Adipose tissue (tissue), 3 donors: ENCODE measurements around the gene DHRSX. TPM values are rescaled to one million over a fixed set of nuclear protein-coding genes. Genes with fewer than 3 reads are reported as not detected.

ENCODE experiments used
- H3K27ac ChIP-seq: one replicate; pipeline ENCODE4 v1.5.1; 2013; ENCODE audit warnings: low read depth, low read length
- WGBS, 3 donors: extraction: QIAGEN DNeasy Blood & Tissue Kit; methylation state at CpG; one replicate each; pipeline ENCODE4 v1.1.7; 2013; 5-methylcytosine and 5-hydroxymethylcytosine counted together
- polyA plus RNA-seq, 3 donors: library from polyadenylated mRNA; stranded (reverse); fragments of 200-250 nt; gene quantifications; one replicate each; pipeline ENCODE4 v1.2.3, GENCODE V29; 2013
- donor health status: healthy with polysubstance abuse.
- donor health status: Bipolar disorder and iron deficiency.
- donor health status: healthy.

Gene DHRSX
- polyA plus RNA-seq, 3 donors, result 9.0 to 22.4 (median 16.5) TPM

DNA sequence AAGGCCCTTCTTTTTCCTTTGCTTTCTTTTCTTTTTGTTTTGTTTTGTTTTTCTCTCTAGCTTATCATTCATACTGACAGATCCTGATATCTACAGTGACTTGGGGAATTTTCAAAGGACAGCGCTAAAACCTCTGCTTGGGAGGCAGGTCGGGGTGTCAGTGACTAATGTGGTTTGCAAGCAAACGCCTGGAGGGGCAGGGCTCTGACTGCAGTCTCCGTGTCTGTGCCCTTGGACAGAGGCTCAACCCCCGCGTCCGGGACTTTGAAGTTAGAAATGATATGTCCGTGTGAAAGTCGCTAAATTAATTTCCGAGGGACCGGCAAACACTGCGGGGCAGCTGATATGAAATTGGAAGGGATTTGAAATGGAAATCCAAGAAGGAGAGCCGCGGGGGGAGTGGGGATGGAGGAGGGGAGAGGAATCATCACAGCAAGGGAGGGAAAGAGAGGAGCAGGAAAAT is 312.4 kb downstream of the DHRSX start:
- 28 to 46% (median 35%) methylated on average over 14 of the region's 14 CpGs for WGBS, 3 donors
- H3K27ac ChIP-seq, result no peak overlapping the region

DNA sequence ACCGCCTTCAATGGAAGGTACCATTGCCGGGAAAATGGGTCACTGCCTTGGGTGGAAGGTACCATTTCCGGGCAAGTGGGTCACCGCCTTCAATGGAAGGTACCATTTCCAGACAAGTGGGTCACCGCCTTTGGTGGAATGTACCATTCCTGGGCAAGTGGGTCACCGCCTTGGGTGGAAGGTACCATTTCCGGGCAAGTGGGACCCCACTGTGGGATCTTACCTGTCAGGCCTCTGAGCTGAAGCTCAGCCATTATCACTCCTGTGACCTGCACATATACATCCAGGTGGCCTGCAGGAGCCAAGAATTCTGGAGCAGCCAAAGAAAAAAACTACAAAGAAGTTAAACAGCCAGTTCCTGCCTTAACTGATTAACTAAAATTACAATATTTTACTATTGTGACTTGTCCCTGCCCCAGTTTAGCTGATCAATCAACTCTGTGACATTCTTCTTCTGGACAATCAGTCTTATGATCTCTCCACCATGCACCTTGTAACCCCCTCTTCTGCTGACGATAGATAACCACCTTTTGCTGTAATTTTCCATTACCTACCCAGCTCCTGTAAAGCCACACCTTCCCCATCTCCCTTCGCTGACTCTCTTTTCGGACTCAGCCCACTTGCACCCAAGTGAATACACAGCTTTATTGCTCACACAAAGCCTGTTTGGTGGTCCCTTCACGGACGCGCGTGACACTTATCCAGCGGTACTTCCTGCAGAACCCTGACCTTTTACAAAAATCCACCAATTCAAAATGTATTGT is 313.2 kb downstream of the DHRSX start:
- WGBS, 3 donors, result 87 to 91% (median 88%) methylated on average over 15 of the region's 15 CpGs
- H3K27ac ChIP-seq, result no peak overlapping the region

DNA sequence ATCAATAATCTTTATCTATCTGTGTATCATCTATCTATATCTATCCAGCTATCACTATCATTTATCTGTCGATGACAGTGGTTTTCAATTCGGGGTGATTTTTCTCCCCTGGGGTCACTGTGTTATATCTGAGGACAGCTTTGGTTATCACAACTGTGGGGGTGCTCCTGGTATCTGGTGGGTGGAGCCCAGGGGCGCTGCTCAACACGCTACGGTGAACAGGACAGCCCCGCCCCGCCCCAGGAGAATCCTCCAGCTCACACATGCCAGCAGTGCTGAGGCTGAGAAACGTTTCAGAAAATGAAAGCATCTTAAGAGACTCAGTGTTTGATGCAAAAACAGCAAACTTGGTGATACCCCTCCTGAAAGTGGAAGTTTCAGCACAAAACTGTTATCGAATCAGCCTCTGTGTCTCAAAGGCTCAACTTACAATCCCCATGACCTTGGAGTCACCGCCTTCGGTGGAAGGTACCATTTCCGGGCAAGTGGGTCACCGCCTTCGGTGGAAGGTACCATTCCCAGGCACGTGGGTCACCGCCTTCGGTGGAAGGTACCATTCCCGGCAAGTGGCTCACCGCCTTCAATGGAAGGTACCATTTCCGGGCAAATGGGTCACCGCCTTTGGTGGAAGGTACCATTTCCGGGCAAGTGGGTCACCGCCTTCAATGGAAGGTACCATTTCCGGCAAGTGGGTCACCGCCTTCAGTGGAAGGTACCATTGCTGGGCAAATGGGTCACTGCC is 315.3 kb downstream of the DHRSX start:
- WGBS, 3 donors, result 96 to 97% (median 96%) methylated on average over 25 of the region's 25 CpGs
- H3K27ac ChIP-seq, result no peak overlapping the region

DNA sequence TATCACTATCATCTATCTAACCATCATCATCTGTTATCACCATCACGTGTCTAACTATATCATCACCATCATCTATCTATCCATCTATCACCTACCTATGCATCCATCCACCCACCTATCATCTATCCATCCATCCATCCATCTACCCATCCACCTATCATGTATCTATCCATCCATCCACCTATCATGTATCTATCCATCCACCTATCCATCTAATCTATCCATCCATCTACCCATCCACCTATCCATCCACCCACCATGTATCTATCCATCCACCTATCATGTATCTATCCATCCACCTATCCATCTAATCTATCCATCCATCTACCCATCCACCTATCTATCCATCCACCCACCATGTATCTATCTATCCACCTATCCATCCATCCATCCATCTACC is 316.7 kb downstream of the DHRSX start:
- H3K27ac ChIP-seq, result no peak overlapping the region
- 88 to 98% (median 96%) methylated on average over 1 of the region's 1 CpG for WGBS, 3 donors

DNA sequence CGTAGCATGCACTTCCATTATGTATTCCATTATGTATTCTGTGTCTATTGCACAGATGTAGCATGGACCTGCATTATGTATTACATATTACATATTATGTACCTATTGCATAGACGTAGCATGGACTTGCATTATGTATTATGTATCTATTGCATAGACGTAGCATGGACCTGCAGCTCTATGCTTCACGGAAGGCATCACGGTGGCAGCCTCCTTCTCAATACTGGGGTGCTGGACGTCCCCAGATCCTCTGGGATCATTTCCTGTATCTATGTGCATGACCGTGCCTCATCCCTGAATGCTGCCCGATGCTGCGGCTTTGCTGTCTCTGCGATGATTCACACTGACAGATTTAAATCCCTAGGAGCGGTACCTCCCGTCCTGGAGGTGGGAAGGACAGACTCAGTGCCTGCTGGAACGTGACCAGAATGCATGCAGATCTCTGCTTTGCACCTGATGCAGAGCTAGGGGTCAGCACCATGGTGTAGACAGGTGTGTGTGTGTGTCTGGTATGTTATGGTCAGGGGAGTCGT is 317.5 kb downstream of the DHRSX start:
- 81 to 87% (median 87%) methylated on average over 14 of the region's 14 CpGs for WGBS, 3 donors
- no peak overlapping the region for H3K27ac ChIP-seq

DNA sequence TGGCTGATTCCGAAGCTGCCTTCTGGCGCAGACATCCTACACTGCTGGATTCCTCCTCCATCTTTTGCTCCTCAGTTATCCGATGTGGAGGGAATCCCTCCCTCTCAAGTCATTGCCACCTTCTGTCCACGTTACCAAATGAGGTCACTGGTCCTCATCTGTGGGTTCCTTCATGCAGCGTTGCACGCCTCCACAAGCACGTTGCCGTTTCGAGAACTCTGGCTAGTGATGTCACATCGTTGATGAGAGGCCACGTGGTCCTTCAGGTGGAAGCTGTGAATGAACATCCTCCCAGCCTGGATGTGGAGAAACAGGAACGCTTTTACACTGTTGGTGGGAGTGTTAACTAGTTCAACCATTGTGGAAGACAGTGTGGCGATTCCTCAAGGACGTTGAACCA is 323.2 kb downstream of the DHRSX start:
- 93 to 95% (median 94%) methylated on average over 14 of the region's 14 CpGs for WGBS, 3 donors
- H3K27ac ChIP-seq, result no peak overlapping the region

DNA sequence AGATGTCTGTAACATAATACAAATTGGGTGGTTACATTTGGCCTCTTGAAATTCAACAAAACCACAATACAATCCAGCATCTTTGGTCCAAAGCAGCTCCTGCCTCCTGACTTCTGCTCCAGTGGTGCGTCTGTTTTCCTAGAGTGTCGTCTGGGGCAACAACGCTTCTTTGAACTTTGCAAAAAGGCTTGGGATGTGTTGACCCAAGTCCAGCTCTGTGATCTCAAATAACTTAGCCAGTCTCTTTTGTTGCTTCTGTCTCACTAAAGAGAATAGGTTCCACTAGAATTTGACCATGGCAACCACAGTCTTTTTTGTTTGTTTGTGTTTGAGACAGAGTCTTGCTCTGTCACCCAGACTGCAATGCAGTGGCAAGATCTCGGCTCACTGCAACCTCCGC is 324.0 kb downstream of the DHRSX start:
- WGBS, 3 donors, result 82 to 91% (median 91%) methylated on average over 5 of the region's 5 CpGs
- no peak overlapping the region for H3K27ac ChIP-seq

DNA sequence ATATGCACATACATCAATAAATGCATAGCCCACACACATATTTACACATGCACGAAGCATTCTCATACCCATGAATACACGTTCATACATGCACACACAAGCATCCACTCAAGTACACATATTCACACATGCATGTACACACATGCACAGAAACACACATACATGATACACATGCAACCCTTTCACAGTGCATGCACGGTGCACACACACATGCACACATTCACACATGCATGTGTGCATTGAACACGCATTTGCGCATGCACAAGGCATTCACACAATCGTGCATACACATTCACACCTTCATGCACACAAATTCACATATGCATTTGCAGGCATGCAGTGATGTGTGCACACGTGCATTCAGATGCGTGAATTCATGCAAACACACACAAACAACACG is 324.5 kb downstream of the DHRSX start:
- no peak overlapping the region for H3K27ac ChIP-seq
- 95% methylated on average over 9 of the region's 9 CpGs for WGBS, 3 donors

DNA sequence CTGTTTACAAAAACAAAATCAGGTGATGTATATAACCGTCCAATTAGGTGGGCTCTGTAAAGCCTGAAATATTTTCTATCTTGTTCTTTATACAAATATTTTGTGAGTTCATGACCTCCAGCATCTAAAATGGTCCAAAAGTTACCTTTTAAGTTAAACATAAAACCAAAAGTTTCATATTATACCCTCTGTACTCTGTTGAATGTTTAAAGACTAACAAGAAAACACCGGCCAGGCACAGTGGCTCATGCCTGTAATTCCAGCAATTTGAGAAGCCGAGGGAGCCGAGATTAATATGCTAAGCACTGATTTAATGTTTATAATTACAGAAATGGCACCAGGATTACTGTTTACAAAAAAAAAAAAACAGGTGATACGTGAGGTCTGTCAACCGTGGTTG is 328.4 kb downstream of the DHRSX start:
- 61 to 81% (median 78%) methylated on average over 6 of the region's 6 CpGs for whole genome bisulfite sequencing, 3 donors
- H3K27ac ChIP-seq, result no peak overlapping the region

Other genes starting within 250 kb of the DHRSX start
- 10 to 100 TPM; 16.5 to 27.9 (median 20.5) TPM for gene ZBED1, start within 50 bp of the DHRSX start, polyA plus RNA-seq
- gene CD99, start 190.3 kb upstream of the DHRSX start, polyA plus RNA-seq, result 100 to 1,000 TPM; 150 to 408 (median 284) TPM